OCI-M1 (cell line): ENCODE measurements around the gene RYR3.
"Not testable (repeated sequence)": the region's sequence is repeated elsewhere in the genome, so short reads cannot be mapped to it uniquely, and the experiment has no call there.

ENCODE experiments used
- DNase-seq: peaks from one replicate; lab custom pipeline; 2025; lab: John Stamatoyannopoulos, UW

RYR3 gene

DNA sequence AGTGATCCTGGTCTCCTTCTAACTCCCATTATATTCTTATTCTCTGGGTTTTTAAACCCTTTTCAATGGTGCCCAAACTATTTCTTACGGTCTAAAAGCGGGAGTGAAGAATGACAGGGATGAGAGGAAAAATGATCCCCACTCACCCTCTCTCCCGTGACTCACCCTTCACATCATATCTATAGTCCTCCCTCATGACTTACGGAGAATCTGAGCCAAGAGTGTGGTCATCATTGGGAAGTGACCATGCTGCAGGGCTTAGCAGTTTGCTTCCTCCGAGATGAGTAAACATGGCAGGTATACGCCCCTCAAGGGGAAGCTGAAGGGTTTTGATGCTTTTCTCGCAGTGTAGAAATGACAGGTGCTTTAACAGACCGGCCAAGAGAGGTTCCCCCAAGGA lies 274.0 kb downstream of the RYR3 start:
- DNase-seq = no peak

DNA sequence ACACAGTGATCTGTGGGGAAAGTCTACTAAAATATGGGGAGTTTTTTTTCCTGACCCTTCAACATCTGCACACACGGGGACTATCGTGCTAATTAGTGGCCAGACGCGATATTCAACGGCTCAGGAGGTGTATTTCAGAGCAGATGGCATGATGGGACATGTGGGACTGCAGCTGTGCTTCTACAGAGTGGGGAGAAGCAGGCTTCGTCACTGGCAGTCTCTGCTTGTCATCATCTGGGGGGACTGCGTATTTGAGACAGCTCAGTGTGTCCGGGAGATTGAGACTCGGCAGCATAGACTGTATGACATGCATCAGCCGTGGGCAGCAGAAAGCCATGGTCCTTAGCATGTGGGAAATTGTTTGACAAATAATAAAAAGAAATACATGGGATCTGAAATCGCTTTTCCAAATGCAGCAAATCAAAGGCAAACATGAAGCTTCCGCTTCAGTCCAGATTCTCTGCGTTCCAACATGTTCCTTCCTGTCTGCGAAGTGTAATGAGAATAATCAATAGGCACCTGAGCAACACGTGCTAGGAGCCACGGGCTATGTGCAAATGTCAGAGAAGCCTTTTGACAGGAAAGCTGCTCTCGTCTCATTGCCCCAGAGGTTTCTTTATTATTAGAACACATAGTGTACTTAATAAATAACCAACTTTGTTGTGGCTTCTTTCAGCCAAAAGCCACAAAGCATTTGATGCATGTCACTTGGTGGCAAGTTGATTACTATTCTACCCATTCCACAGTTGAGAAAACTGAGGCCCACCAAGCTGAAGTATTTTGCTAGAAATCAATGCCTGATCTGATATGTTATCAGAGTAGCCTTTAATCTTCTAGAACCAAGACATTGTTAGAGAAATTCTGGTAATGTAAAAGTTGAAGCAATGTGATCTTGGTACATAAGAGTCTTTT lies 276.3 kb downstream of the RYR3 start:
- no peak for DNase-seq

DNA sequence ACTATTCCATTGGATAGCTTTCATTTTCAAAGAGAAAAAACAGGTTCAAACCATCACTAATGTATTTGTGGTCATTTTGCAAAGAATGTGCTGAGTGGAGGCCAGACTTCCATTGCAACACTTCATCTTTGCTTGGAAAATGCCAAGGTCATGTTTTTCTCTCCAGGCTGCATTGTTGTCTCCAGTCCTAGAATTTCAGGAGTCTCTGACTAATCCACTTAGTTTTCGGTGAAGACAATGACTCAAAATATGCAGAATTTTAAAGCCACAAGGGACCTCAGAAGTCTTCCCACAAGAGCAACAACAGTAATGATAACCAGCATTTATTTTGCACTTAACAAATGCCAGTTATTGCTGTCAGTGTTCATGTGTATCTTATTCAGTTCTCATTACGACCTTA lies 277.0 kb downstream of the RYR3 start:
- no peak for DNase-seq

DNA sequence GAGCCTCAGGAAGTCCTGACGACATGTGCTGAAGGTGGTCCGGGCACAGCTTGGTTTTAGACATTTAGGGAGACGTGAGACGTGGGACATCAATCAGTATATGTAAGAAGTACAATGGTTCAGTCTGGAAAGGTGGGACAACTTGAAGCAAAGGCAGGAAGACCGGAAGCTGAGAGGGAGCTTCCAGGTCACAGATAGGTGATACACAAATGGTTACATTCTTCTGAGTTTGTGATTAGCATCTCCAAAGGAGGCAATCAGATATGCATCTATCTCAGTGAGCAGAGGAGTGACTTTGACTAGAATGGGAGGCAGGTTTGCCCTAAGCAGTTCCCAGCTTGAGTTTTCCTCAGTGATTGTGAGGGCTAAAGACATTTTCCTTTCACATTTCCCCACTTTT lies 282.1 kb downstream of the RYR3 start:
- no peak for DNase-seq

DNA sequence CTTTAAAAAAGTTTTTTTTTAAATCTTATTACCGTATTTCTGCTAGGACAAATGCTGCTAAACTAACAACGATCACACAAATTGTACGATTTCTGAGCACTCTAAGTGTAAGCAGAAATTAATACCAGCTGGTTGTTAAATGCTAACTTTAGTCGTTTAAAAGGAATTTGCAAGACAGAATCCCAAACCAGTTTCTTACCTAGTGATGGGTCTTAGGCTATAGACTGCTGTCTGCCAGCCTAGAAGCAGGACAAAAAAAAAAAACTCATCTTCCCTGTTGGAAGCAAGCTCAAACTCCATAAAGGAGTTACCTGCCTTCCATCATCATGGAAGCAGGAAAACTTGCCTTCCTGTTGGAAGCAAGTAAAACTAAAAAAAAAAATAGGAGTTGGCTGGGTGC lies 287.6 kb downstream of the RYR3 start:
- not testable (repeated sequence) for DNase-seq

DNA sequence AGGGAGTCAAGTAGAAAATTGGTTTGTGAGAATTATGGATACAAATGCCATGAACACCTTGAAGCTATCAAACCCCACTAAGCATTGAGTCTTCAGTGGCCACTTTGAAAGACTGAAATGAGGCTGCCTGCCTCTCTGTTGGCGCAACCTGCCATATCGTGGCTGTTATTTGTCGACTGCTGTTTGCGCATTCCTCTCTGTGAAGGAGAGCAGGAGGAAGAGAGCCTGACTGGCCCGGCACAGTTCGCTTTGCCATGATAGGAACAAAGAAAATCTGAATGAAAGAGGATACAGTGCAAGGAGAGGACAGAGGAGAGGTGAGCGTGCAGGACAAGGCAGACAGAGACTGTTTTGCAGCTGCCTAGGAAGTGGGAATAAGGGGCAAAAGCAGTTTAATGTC lies 289.4 kb downstream of the RYR3 start:
- DNase-seq = no peak

DNA sequence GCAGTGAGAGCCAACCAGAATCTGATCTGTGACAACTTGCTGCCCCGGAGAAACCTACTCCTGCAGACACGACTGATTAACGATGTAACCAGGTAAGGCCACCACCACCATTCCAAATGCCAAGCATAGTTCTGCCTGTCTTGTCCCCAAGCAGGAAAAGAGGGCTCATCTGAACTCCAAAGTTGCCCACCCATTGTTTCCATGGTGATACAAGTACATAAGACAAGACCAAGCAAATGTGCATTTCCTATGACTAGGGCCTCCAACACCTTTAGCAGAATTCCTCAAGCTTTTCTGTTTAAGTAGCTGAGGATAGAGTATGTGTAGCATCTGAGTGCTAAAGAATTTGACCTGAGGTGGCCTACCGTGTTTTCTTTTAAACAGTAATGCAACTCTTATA lies 290.7 kb downstream of the RYR3 start:
- DNase-seq = no peak

DNA sequence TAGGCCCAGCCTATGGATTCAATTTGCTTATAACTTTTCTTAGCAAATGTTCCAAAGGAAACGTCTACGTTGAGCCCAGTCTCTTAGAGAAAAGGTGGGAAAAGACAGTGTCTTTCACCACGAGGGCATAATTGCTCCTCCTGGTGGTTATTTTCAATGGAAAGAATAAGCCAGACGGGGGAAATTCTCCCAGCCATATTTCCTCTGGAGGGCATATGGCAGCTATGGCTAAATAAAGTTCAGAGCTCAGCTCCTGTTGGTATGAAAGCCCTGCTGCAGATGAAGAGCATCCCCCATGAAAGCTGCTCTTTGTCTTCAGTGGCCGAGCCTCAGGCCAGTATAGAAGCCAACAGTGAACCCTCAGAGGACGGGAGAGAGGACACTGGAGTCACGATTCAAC lies 297.9 kb downstream of the RYR3 start:
- no peak for DNase-seq

DNA sequence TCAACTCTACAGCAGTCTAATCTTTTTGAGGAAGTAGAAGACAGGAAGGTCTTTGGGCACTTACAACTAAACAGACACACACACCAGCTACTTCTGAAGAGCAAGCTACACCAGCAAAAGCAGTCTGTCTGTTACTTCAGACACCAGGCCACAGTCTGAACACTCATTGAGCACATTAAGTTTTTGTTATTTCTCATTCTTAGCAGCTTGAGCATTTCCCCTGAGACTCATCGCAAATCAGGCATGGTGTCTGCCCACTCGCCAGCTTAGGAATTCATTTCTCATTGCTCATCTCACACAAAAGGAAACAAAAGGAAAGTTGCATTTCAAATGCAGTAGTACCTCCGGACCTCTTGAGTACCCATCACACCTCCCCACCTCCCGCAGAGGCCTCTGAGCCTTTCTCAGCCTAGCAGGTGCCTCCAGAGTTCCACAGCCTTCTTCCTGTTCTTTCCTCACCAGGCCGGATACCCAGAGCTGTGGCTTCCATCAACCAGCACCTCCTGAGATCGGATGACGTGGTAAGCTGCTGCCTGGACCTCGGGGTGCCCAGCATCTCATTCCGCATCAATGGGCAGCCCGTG lies 302.0 kb downstream of the RYR3 start:
- DNase-seq = no peak

DNA sequence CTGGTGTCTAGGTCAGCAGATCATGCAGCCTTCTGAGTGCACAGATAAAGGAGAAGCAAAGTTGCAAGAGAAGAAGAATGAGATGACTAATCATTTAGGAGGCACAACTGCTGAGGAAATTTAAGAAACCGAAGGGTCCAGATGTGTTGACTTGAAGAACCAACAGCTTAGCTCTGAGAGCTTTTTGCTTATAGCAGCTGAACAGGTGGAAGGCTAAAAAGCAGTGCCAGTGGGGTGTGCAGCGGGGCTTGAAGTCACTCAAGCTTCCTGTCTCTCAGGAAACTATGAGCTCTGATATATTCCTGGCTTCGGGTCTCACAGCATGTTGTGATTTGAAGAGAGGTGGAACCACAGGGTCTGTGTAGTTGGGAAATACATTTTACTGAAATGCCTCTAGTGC lies 305.7 kb downstream of the RYR3 start:
- no peak for DNase-seq

DNA sequence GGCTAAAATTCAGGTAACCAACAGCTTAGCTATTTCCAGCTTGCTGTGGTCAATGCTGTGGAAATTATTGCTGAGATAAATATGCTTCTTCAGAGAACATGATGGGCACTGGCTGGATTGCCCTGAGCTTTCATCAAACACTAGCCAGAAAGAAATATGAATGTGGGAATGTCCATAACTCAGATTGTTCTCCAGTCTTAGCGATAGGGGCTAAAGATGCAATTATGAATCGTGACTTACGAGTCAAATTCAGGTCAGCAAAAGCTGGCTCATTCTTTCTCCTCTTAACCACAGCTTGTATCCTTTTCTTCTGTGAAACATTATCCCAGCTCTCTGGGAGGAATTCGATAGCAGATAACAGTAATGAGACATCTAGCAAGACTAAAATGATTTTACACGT lies 307.6 kb downstream of the RYR3 start:
- no peak for DNase-seq

DNA sequence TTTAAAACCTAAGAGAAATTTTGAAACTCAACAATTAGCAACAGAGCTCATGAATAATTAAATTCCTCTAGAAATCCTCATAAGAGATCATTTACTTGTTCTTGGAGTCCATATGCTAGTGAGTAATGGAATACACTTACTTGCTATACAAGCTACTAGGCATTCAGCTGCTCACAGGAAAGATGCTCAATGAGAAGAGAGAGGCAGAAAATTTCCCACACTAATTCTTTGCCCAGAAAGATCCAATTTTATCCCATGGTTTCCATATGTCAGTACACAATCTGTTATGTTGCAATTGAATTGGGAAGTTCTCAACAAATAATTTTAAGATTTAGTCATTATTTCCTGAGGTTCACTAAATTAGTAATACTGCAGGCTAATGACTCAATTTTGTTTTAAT lies 310.4 kb downstream of the RYR3 start:
- no peak for DNase-seq

DNA sequence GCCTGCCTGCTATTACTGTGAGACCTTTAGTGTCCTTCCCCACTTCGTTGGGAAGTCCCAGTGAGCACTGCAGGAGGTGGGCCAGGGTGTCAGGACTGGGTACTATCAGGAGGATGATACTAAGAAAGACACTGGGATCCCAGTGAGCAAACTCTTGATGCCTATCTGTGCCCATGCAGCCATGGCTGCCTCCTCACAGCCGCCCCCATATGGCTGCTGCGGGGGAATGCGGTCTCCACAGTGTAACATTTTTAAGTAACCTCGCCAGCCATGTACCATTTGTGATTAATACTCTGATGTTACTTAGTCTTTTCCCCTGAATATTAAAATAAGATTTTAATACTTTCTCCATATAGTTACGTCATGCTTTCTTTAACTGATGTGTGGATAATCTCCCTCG lies 312.2 kb downstream of the RYR3 start:
- peak; percentile 5 for DNase-seq

DNA sequence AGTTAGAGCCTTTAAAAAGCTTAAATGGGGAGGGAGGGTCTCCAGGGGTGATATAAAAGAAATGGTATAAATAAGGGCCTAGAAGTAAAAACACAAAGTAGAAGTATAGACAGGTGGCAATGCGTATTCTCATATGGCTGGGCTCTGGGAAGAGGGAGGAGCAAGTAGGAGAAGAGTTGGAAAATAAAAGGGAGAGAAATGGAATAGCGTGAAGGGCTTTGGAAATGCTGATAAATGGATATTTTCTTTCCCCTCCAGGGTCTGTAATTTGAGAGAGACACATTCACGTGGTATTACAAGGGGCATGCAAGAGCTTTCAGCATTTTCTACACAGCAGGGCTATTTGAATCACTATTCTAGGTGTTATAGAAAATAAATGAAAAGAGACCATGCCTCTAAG lies 313.7 kb downstream of the RYR3 start:
- no peak for DNase-seq

DNA sequence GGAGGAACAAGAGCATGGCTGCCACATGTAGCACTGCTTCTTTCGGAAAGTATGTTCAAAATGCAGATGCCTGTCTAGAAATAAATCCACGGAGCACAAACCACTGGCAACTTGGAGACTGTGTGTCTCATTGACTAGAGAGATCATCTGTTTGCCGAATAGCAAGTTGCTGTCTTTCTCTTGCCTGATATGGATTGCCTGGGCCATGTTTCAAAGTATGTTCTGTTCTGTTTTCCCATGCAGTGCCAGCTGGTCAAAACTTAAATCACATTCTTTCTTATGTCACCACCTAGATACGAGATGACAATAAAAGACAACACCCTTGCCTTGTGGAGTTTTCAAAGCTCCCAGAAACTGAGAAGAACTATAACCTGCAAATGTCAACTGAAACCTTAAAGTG lies 318.9 kb downstream of the RYR3 start:
- DNase-seq = no peak

DNA sequence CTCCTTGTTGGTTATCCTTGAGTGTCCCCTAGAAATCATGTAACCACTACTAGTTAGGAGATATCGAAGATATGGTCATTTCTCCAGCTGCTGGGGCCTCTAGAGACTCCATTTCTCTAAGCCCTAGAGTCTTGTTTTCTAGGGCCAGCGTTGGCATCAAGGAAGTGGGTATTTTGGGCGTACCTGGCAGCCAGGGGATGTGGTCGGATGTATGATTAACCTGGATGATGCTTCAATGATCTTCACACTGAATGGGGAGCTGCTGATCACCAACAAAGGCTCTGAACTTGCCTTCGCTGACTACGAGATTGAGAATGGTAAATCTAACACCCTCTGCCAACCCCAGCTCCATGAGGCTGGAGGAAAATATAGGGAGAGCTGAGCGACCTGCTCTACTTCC lies 325.5 kb downstream of the RYR3 start:
- DNase-seq = no peak

DNA sequence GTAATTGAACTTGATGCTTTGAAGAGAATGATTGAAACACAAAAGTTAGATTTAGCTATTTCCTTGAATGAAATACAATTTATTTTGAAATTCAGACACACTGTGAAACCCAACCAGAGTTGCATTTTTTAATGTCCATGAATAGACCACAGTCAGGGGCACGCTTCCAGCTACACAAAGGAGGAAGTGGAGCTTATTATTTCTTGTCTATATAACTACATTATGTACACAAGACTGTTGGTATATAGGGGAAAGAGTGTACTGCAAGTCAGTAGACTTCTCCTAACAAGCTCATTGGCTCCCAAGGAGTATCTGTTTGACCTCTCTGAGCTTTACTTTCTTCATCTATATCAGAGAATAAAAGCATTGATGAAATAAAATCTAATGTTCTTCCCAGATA lies 326.2 kb downstream of the RYR3 start:
- DNase-seq = no peak

DNA sequence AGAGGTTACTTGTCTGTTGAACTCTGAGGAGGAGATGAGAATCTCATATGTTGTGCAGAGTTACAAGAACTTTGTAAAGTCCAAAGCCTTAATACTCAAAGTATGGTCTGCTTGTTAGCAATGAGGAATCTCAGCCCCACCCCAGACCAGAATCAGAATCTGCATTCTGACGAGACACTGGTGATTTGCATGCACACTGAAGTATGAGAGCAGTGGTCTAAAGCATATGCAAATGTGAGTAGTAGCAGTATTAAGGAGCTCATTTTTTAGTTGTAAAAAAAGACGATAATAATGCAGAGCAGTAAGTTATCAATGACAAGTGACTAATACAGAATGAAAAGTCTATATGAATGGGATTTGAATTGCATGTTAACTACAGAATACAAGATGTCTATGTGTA lies 327.7 kb downstream of the RYR3 start:
- no peak for DNase-seq

DNA sequence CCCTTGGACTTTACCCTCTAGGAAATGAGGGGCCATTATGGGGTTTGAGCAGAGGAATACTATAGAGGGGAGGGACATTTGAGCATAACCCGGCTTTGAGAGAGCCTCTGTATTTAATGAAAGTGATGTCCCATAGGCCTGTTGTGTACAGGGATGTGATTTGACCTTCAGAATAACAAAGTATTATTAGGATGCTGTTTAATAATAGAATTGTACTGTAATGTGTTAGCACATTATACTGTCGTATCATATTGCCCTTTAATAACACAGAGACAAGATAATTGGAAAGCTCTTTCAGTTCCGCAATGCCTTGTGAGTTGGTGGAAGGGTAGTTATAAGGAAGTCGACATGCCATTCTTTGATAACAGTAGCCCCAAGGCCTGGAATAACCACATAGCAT lies 328.3 kb downstream of the RYR3 start:
- no peak for DNase-seq

DNA sequence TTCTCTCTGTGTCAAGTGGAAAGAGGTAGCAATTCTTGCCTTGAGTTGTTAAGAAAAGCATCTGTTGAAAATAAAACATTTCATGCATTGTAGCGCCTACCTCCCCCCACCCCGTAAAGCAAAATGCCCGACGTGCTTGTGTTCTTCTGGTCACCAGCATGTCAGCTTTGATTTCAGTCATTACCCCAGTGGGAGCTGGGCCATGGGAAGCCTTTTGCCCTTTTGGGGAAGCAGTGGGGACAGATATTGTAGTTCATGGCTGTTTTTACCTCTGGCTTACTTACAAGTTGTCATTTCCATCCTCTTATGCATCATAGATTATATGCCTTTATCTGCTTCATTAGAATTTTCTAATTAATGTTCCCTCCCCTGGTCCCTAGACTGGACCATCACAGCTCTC lies 328.7 kb downstream of the RYR3 start:
- no peak for DNase-seq

DNA sequence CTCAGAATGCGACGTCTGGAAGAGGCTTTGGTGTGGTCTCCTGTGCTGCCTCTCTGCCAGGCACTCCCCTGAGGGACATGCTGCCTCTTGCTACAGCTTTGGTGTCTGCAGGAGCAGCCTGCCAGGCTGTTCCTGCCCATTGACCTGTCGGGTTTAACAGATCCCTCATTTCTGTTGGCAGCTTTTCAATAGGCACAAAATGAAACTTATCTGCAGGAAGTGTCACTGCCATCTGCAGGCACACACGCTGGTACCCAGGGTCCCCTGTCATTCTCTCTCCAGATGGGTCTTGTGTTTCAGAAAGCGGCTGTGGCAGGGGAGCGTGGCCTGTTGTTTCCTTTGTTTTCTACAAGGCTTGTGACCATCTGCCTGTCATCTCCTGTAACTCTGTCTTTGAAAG lies 329.2 kb downstream of the RYR3 start:
- DNase-seq = no peak

DNA sequence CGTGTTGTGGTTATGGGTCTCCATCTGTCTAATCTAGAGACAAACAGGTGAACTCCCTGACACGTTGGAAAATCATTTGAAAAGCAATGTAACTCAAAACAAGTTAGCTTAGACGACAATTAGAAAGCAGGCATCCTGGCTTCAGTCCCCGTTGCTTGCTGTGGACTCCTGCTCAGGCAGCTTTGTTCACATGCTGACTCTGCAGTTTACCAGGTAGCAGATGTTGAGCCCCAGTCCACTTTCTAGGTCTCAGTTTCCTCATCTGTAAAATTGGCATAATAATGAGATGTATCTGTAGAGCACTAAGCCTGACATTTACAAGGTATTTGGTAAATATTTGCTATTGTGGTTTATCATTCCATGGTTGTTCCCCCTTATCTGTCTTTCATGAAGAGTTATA lies 330.3 kb downstream of the RYR3 start:
- DNase-seq = no peak

DNA sequence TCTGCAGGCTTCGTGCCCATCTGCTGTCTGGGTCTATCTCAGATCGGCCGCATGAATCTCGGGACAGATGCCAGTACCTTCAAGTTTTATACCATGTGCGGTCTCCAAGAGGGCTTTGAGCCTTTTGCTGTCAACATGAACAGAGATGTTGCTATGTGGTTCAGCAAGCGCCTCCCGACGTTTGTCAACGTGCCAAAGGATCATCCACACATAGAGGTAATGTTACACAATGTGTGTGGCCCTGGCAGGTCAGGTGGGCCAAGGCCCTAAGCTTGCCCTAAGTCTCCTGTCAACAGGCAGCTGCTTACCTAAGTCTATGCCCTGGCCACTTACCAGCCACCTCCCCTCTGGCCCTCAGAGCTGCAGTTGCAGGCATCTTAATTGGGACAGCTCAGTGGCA lies 333.5 kb downstream of the RYR3 start:
- DNase-seq = no peak

DNA sequence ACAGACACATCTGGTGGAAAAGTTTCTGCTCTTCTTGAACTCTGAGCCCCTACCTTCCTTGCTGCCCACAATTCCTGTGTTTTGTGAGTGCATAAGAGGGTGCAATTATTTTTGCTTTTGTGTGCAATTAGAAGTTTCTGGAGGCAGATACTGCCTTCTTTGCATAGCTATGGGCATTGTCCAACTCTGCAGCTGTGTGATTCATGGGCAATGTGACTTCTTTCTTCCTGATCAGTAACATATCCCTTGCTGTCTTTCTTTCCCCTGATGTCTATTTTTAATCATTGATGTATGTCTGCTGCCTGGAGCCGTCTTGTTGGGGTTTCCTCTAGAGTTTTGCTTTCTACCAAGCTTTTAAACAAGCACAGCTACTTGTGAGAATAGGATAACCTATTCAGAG lies 336.0 kb downstream of the RYR3 start:
- DNase-seq = no peak
